ENCODE data around the gene PRXL2A. TPM values are rescaled to one million over a fixed set of nuclear protein-coding genes. Genes with fewer than 3 reads are reported as not detected.

The PRXL2A gene
- total RNA-seq, 4 donors from 2014 or later: 15.4 to 26.6 (median 25.5) TPM

DNA sequence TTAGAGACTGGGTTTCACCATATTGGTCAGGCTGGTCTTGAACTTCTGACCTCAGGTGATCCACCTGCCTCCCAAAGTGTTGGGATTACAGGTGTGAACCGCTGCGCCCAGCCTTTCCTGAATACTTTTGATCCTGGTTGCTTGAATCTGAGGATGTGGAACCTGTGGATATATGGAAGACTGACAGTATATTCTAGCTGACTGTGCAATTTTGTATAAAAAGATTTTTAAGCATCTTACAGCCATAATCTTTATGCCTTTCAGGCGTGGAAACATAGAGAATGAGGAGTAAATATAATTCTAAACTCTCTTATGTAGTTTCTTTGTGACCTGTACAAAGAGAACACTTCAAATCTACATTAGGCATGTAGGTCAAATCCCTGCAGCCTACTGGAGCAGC lies 61.9 kb downstream of the PRXL2A start:
- no peak for TF ChIP-seq POLR2A (IDR thresholded peaks at IDR 0.05; ENCODE audit: low read depth)
- no peak for TF ChIP-seq EP300 (IDR thresholded peaks at IDR 0.05)
- TF ChIP-seq POLR2AphosphoS5 (IDR thresholded peaks at IDR 0.05): no peak
- TF ChIP-seq, protein P1, sequence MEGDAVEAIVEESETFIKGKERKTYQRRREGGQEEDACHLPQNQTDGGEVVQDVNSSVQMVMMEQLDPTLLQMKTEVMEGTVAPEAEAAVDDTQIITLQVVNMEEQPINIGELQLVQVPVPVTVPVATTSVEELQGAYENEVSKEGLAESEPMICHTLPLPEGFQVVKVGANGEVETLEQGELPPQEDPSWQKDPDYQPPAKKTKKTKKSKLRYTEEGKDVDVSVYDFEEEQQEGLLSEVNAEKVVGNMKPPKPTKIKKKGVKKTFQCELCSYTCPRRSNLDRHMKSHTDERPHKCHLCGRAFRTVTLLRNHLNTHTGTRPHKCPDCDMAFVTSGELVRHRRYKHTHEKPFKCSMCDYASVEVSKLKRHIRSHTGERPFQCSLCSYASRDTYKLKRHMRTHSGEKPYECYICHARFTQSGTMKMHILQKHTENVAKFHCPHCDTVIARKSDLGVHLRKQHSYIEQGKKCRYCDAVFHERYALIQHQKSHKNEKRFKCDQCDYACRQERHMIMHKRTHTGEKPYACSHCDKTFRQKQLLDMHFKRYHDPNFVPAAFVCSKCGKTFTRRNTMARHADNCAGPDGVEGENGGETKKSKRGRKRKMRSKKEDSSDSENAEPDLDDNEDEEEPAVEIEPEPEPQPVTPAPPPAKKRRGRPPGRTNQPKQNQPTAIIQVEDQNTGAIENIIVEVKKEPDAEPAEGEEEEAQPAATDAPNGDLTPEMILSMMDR (IDR thresholded peaks at IDR 0.05): no peak
- H3K9me3 ChIP-seq: no peaks in the 10 kb centered on the region
- no peak for DNase-seq (ENCODE audit: extremely low spot score)
- peaks cover 86 to 100% (median 96%) of the 10 kb centered on the region in 4 donors for H3K4me1 ChIP-seq
- H3K4me3 ChIP-seq: no peak overlapping the region
- H3K27me3 ChIP-seq: no peaks in the 10 kb centered on the region
- H3K36me3 ChIP-seq: peaks cover 0 to 42% (median 13%) of the 10 kb centered on the region in 4 donors
- WGBS: 100% methylated on average over 3 of the region's 3 CpGs
- intact Hi-C loops (cut with DNase I): no loop called here
- peak overlapping the region in 2 of 4 donors; percentile 11 to 44 for H3K27ac ChIP-seq (replicated peaks in 1 of 4)

DNA sequence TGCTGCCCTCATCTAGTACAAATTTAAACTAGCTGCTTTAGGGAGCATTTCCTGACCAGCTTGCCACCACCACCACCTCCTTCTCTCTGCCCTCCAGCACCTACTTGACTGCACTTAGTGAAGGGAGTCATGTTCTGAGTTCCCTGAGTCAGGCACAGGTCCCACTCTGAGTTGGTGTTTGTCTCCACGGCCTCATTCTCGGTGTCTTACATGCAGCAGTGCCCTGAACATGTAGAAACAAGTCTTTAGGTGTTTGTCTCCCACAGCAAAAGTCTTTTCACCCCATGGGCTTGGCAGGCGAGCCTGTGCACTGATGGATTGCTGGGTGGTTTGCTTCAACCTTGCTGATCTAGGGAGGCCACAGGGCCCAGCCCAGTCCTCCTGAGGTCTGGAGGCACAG lies 62.6 kb downstream of the PRXL2A start:
- Histone ChIP-seq H3K4me3 (no peak overlapping the region), H3K9me3 (no peaks in the 10 kb centered on the region), H3K4me1 (peaks cover 83 to 98% (median 93%) of the 10 kb centered on the region in 4 donors), H3K27ac (replicated peaks in 1 of 4) (peak overlapping the region in 1 of 4 donors; percentile 22), H3K36me3 (peaks cover 0 to 42% (median 13%) of the 10 kb centered on the region in 4 donors), H3K27me3 (no peaks in the 10 kb centered on the region)
- intact Hi-C loops (cut with DNase I): no loop called here
- WGBS: 92% methylated on average over 3 of the region's 3 CpGs
- DNase-seq (ENCODE audit: extremely low spot score): no peak
- no peak for TF ChIP-seq POLR2AphosphoS5 (IDR thresholded peaks at IDR 0.05)
- TF ChIP-seq, protein P1 (IDR thresholded peaks at IDR 0.05): no peak
- no peak for TF ChIP-seq POLR2A (IDR thresholded peaks at IDR 0.05; ENCODE audit: low read depth)
- TF ChIP-seq EP300 (IDR thresholded peaks at IDR 0.05): no peak

DNA sequence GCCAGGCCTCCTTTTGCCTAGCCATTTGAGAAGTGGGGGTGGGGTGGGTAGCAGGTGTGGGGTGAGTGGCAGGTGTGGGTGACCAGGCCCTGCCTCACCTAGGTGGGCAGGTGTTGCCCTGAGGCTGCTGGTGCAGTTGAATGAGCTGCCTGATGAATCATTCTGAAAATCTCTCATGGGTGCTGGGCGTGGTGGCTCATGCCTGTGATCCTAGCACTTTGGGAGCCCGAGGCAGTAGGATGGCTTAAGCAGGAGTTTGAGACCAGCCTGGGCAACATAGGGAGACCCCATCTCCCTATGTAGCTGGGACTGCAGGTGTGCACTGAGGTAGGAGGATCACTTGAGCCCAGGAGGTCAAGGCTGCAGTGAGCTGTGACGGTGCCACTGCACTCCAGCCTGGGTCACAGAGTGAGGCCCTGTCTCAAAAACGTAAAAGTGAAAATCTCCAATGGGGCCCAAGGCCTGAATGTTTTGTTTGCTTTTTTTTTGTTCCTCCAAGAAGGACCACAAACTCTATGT lies 63.4 kb downstream of the PRXL2A start:
- Histone ChIP-seq H3K27me3 (no peaks in the 10 kb centered on the region), H3K4me1 (peaks cover 76 to 92% (median 87%) of the 10 kb centered on the region in 4 donors), H3K9me3 (no peaks in the 10 kb centered on the region), H3K36me3 (peaks cover 0 to 42% (median 13%) of the 10 kb centered on the region in 4 donors), H3K4me3 (no peak overlapping the region), H3K27ac (replicated peaks in 1 of 4) (peak overlapping the region in 3 of 4 donors; percentile 8 to 27 (median 22))
- TF ChIP-seq, protein P1 (IDR thresholded peaks at IDR 0.05): no peak
- TF ChIP-seq POLR2AphosphoS5 (IDR thresholded peaks at IDR 0.05) (no peak), POLR2A (IDR thresholded peaks at IDR 0.05; ENCODE audit: low read depth) (no peak), EP300 (IDR thresholded peaks at IDR 0.05) (no peak)
- intact Hi-C loops (cut with DNase I): no loop called here
- DNase-seq (ENCODE audit: extremely low spot score): no peak
- 79% methylated on average over 4 of the region's 4 CpGs for WGBS

DNA sequence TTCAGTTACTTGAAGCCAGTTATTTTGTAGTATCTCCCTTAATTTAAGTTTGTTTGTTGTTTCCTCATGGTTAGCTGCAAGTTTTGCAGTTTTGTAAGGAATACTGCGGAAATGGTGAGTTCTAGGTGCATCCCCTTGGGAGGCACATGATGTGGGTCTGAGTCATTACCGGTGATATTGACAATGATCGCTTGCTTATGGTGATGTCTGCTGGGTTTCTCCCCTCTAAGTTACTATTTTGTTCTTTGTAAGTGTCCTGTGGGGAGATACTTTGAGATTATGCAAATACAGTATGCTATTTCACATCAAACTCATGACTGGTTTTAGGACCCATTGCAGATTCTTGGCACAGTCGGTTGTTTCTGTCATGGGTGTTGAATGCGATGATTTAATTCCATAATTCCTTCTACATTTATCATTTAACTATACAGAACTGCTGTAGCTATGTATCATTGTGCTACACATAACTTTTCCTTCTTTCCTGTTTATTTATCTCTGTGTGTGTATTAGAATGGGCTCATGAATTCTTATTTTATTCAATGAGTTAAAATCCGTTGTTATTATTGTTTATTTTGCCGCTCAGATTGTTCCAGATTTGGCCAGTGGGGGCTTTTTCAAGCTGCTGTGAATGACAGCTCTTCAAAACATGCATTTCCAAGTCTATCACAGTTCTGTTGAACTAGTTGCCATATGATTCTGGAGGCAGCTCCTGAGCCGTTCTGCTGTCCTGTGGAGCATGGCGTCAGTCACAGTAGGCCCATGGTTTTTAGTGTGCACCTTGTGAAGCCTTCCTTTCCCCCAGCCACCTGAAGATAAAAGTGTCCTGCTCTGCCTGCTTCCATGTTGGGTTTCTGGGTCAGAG lies 64.1 kb downstream of the PRXL2A start:
- peaks cover 0 to 42% (median 13%) of the 10 kb centered on the region in 4 donors for H3K36me3 ChIP-seq
- no peaks in the 10 kb centered on the region for H3K27me3 ChIP-seq
- DNase-seq (ENCODE audit: extremely low spot score): no peak
- intact Hi-C loops (cut with DNase I): no loop called here
- no peak overlapping the region for H3K4me3 ChIP-seq
- H3K27ac ChIP-seq (replicated peaks in 1 of 4): peak overlapping the region in 2 of 4 donors; percentile 7 to 22
- TF ChIP-seq POLR2A (IDR thresholded peaks at IDR 0.05; ENCODE audit: low read depth) (no peak), EP300 (IDR thresholded peaks at IDR 0.05) (no peak)
- WGBS: 59% methylated on average over 9 of the region's 9 CpGs
- no peaks in the 10 kb centered on the region for H3K9me3 ChIP-seq
- peaks cover 69 to 86% (median 84%) of the 10 kb centered on the region in 4 donors for H3K4me1 ChIP-seq

DNA sequence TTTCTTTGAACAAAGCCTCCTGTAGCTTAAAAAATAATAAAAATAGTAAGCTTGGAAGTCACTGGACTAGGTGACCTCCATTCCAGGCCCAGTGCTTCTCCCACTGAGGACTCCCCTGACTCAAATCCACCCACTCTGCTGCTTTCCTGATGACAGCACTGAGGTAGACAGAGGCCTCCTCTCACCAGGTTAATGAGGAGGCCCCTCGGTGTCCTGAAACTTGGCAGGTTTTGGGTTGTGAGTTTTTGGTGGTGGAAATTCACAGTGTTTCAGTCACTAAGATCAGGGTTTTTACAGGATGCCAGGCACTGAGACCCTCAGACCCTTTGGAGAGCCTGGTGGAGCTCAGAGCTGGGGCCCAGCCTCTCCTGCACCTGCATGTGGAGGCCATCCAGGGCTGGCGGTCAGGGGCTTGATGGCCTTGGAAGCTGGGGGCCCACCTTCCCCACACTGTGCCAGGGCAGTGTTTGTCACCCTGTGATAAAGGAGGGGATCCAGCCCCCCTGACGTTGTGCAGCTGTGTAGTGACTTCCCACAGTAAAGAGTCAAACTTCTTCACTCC lies 64.8 kb downstream of the PRXL2A start:
- intact Hi-C loops (cut with DNase I): no loop called here
- Histone ChIP-seq H3K9me3 (peaks cover 0 to 4% (median 0%) of the 10 kb centered on the region in 4 donors), H3K36me3 (peaks cover 0 to 48% (median 13%) of the 10 kb centered on the region in 4 donors), H3K27ac (replicated peaks in 1 of 4) (peak overlapping the region in 3 of 4 donors; percentile 7 to 25 (median 10)), H3K4me3 (no peak overlapping the region), H3K4me1 (peaks cover 61 to 84% (median 78%) of the 10 kb centered on the region in 4 donors), H3K27me3 (no peaks in the 10 kb centered on the region)
- 88% methylated on average over 2 of the region's 3 CpGs for WGBS
- TF ChIP-seq POLR2A (IDR thresholded peaks at IDR 0.05; ENCODE audit: low read depth) (no peak), POLR2AphosphoS5 (IDR thresholded peaks at IDR 0.05) (no peak), EP300 (IDR thresholded peaks at IDR 0.05) (no peak)
- TF ChIP-seq, protein P1 (IDR thresholded peaks at IDR 0.05): no peak
- no peak for DNase-seq (ENCODE audit: extremely low spot score)
